Lower lobe of right lung (tissue), 2 donors: ENCODE data around the gene CCDC28B. TPM values are rescaled to one million over a fixed set of nuclear protein-coding genes. Genes with fewer than 3 reads are reported as not detected.

Source experiments
- ATAC-seq, 2 donors: fragments of 200-7000 bp; cut with Tn5 transposase; one replicate each; pipeline ENCODE4 v1.9.1; 2020 to 2022; ENCODE audit warnings: mild to moderate bottlenecking in 2 of 2, moderate library complexity in 2 of 2
- DNase-seq: peaks from one replicate; pipeline ENCODE4 v3.0.0-alpha.2; 2020
- H3K27ac ChIP-seq: fragments of 200-600 bp; one replicate; pipeline ENCODE4 v1.8.0; 2022
- H3K27me3 ChIP-seq: fragments of 200-600 bp; one replicate; pipeline ENCODE4 v1.8.0; 2022; ENCODE audit warnings: low read depth
- H3K36me3 ChIP-seq: fragments of 200-600 bp; one replicate; pipeline ENCODE4 v1.8.0; 2022; ENCODE audit warnings: mild to moderate bottlenecking
- H3K4me1 ChIP-seq: fragments of 200-600 bp; one replicate; pipeline ENCODE4 v1.8.0; 2022
- H3K4me3 ChIP-seq: fragments of 200-600 bp; one replicate; pipeline ENCODE4 v1.8.0; 2022; ENCODE audit warnings: mild to moderate bottlenecking
- H3K9me3 ChIP-seq: fragments of 200-600 bp; one replicate; pipeline ENCODE4 v1.8.0; 2022
- CTCF ChIP-seq: fragments of 200-600 bp; IDR thresholded peaks from one replicate; pipeline ENCODE4 v1.8.0; 2022; ENCODE audit warnings: antibody characterized with exemption, mild to moderate bottlenecking
- intact Hi-C: fragments of 100-400 bp; cut with DNase I; formaldehyde crosslinking; loops from one replicate; pipeline ENCODE4 v1.11.0; 2022
- total RNA-seq: library from RNA; stranded (reverse); fragmentation: NEBNext Ultra II Directional; extraction: Animal tissue kit (Norgen Biotek cat#: 25700); gene quantifications from one replicate; pipeline ENCODE4 v1.2.1, GENCODE V29; 2021
- donor health status: DM: no; HTN: yes; CAD: no; lungs with severe emphysema.

Gene CCDC28B
- total RNA-seq, 1 donor from 2014 or later: 3.3 TPM

- no peaks in the 10 kb centered on the region for H3K27me3 ChIP-seq
- no peak for TF ChIP-seq CTCF
- peaks cover 30% of the 10 kb centered on the region for H3K4me1 ChIP-seq
- H3K4me3 ChIP-seq: peak within 1 kb of the TSS; percentile 71
- peak; percentile 91 to 93 for ATAC-seq
- intact Hi-C loops: no loop called here
- H3K27ac ChIP-seq: peak within 1 kb of the TSS; percentile 54
- H3K36me3 ChIP-seq: no peaks in the 10 kb centered on the region
- peak; percentile 93 for DNase-seq
- no peaks in the 10 kb centered on the region for H3K9me3 ChIP-seq
Measured at GRCh38 chr1:32205401-32206370, 5.3 kb downstream of the CCDC28B start, which contains the start of gene IQCC. Gene IQCC (plus strand): TSS chr1:32205671. CDS start chr1:32205682, 11 bp downstream.

GRCh38 chr1:32208469-32208868, 8.1 kb downstream of the CCDC28B start:
- Histone ChIP-seq H3K27me3 (no peaks in the 10 kb centered on the region), H3K4me3 (no peak overlapping the region), H3K9me3 (no peaks in the 10 kb centered on the region), H3K36me3 (no peaks in the 10 kb centered on the region), H3K27ac (no peak overlapping the region), H3K4me1 (peaks cover 18% of the 10 kb centered on the region)
- intact Hi-C loops: no loop called here
- ATAC-seq: no peak
- no peak for TF ChIP-seq CTCF
- no peak for DNase-seq

GRCh38 chr1:32208891-32209328, 8.5 kb downstream of the CCDC28B start, which contains the start of gene DCDC2B:
Gene DCDC2B (plus strand): TSS chr1:32209089. CDS start chr1:32209094, 5 bp downstream.
- intact Hi-C loops: no loop called here
- DNase-seq (peak; percentile 64), ATAC-seq (peak; percentile 1 to 4)
- no peak within 1 kb of the TSS for H3K27ac ChIP-seq
- no peak within 1 kb of the TSS for H3K4me3 ChIP-seq
- no peak for TF ChIP-seq CTCF
- H3K27me3 ChIP-seq: no peaks in the 10 kb centered on the region
- peaks cover 18% of the 10 kb centered on the region for H3K4me1 ChIP-seq
- no peaks in the 10 kb centered on the region for H3K36me3 ChIP-seq
- H3K9me3 ChIP-seq: no peaks in the 10 kb centered on the region

- peak; percentile 78 to 80 for ATAC-seq
- H3K4me1 ChIP-seq: peaks cover 15% of the 10 kb centered on the region
- no peaks in the 10 kb centered on the region for H3K27me3 ChIP-seq
- H3K9me3 ChIP-seq: no peaks in the 10 kb centered on the region
- intact Hi-C loops: no loop called here
- no peak overlapping the region for H3K27ac ChIP-seq
- no peak overlapping the region for H3K4me3 ChIP-seq
- DNase-seq: peak; percentile 55
- TF ChIP-seq CTCF: peak; percentile 80
- peaks cover 43% of the 10 kb centered on the region for H3K36me3 ChIP-seq
Measured at GRCh38 chr1:32215629-32216480, 15.5 kb downstream of the CCDC28B start.

- no peaks in the 10 kb centered on the region for H3K9me3 ChIP-seq
- ATAC-seq (no peak), DNase-seq (no peak)
- H3K4me3 ChIP-seq: no peak overlapping the region
- H3K4me1 ChIP-seq: peaks cover 22% of the 10 kb centered on the region
- intact Hi-C loops: no loop called here
- H3K36me3 ChIP-seq: peaks cover 43% of the 10 kb centered on the region
- H3K27me3 ChIP-seq: no peaks in the 10 kb centered on the region
- no peak overlapping the region for H3K27ac ChIP-seq
- TF ChIP-seq CTCF: no peak
Measured at GRCh38 chr1:32216566-32216965, 16.2 kb downstream of the CCDC28B start.
